Measurements from ENCODE around the gene PAX3. TPM values are rescaled to one million over a fixed set of nuclear protein-coding genes. Genes with fewer than 3 reads are reported as not detected.

Gene PAX3
- total RNA-seq, 3 donors from 2014 or later (not counting 1 experiment from before 2014, with no cell fraction given) = not detected

GRCh38 chr2:222272446-222273015 lies 26.3 kb downstream of the PAX3 start:
- intact Hi-C loops (cut with micrococcal nuclease) = no loop called here
- Histone ChIP-seq H3K27me3 (ENCODE audit: control insufficient read depth, insufficient read depth, low read length) (no peaks in the 10 kb centered on the region), H3K4me3 (ENCODE audit: low read length) (no peak overlapping the region), H3K4me1 (ENCODE audit: control insufficient read depth, insufficient read depth, low read length) (no peaks in the 10 kb centered on the region), H3K9me3 (ENCODE audit: control insufficient read depth, insufficient read depth, low read length) (no peaks in the 10 kb centered on the region), H3K27ac (ENCODE audit: low read length) (no peak overlapping the region), H3K36me3 (ENCODE audit: control insufficient read depth, insufficient read depth, low read length) (no peaks in the 10 kb centered on the region)
- WGBS (ENCODE audit: insufficient coverage) = 88% methylated on average over 2 of the region's 4 CpGs
- DNase-seq (no peak), ATAC-seq (no peak)
- Mint-ChIP-seq H3K9me3 (no peaks in the 10 kb centered on the region), H3K4me3 (no peak overlapping the region), H3K36me3 (no peaks in the 10 kb centered on the region), H3K4me1 (no peaks in the 10 kb centered on the region), H3K27ac (no peak overlapping the region), H3K27me3 (ENCODE audit: low read depth in 2 of 2) (peaks cover 0 to 7% of the 10 kb centered on the region in 2 donors)
- no peak for TF ChIP-seq CTCF (IDR thresholded peaks at IDR 0.05)

- no peak overlapping the region for H3K27ac Mint-ChIP-seq
- no peaks in the 10 kb centered on the region for H3K36me3 Mint-ChIP-seq
- H3K27me3 ChIP-seq (ENCODE audit: control insufficient read depth, insufficient read depth, low read length) = no peaks in the 10 kb centered on the region
- ATAC-seq (no peak), DNase-seq (no peak)
- H3K9me3 ChIP-seq (ENCODE audit: control insufficient read depth, insufficient read depth, low read length) = no peaks in the 10 kb centered on the region
- TF ChIP-seq CTCF (IDR thresholded peaks at IDR 0.05) = no peak
- no peaks in the 10 kb centered on the region for H3K4me1 ChIP-seq (ENCODE audit: control insufficient read depth, insufficient read depth, low read length)
- intact Hi-C loops (cut with micrococcal nuclease) = no loop called here
- WGBS (ENCODE audit: insufficient coverage) = 91% methylated on average over 4 of the region's 5 CpGs
- no peaks in the 10 kb centered on the region for H3K4me1 Mint-ChIP-seq
- H3K4me3 Mint-ChIP-seq = no peak overlapping the region
- no peaks in the 10 kb centered on the region for H3K9me3 Mint-ChIP-seq
- no peak overlapping the region for H3K4me3 ChIP-seq (ENCODE audit: low read length)
- H3K27me3 Mint-ChIP-seq (ENCODE audit: low read depth in 2 of 2) = peaks cover 0 to 7% of the 10 kb centered on the region in 2 donors
- H3K27ac ChIP-seq (ENCODE audit: low read length) = no peak overlapping the region
- no peaks in the 10 kb centered on the region for H3K36me3 ChIP-seq (ENCODE audit: control insufficient read depth, insufficient read depth, low read length)
Measured at GRCh38 chr2:222271854-222272253, 26.9 kb downstream of the PAX3 start.

GRCh38 chr2:222270396-222270795 lies 28.4 kb downstream of the PAX3 start:
- TF ChIP-seq CTCF (IDR thresholded peaks at IDR 0.05) = no peak
- Histone ChIP-seq H3K4me3 (ENCODE audit: low read length) (no peak overlapping the region), H3K9me3 (ENCODE audit: control insufficient read depth, insufficient read depth, low read length) (no peaks in the 10 kb centered on the region), H3K27me3 (ENCODE audit: control insufficient read depth, insufficient read depth, low read length) (no peaks in the 10 kb centered on the region), H3K4me1 (ENCODE audit: control insufficient read depth, insufficient read depth, low read length) (no peaks in the 10 kb centered on the region), H3K36me3 (ENCODE audit: control insufficient read depth, insufficient read depth, low read length) (no peaks in the 10 kb centered on the region), H3K27ac (ENCODE audit: low read length) (no peak overlapping the region)
- H3K9me3 Mint-ChIP-seq = no peaks in the 10 kb centered on the region
- intact Hi-C loops (cut with micrococcal nuclease) = no loop called here
- no peak overlapping the region for H3K27ac Mint-ChIP-seq
- WGBS (ENCODE audit: insufficient coverage) = 77% methylated on average over 3 of the region's 3 CpGs
- DNase-seq (no peak), ATAC-seq (no peak)
- H3K27me3 Mint-ChIP-seq (ENCODE audit: low read depth in 2 of 2) = peaks cover 0 to 7% of the 10 kb centered on the region in 2 donors
- no peaks in the 10 kb centered on the region for H3K4me1 Mint-ChIP-seq
- no peak overlapping the region for H3K4me3 Mint-ChIP-seq
- no peaks in the 10 kb centered on the region for H3K36me3 Mint-ChIP-seq

- H3K4me3 ChIP-seq (ENCODE audit: low read length) = no peak overlapping the region
- no peaks in the 10 kb centered on the region for H3K27me3 ChIP-seq (ENCODE audit: control insufficient read depth, insufficient read depth, low read length)
- H3K36me3 Mint-ChIP-seq = no peaks in the 10 kb centered on the region
- intact Hi-C loops (cut with micrococcal nuclease) = no loop called here
- no peaks in the 10 kb centered on the region for H3K9me3 ChIP-seq (ENCODE audit: control insufficient read depth, insufficient read depth, low read length)
- no peaks in the 10 kb centered on the region for H3K4me1 Mint-ChIP-seq
- DNase-seq (no peak), ATAC-seq (no peak)
- WGBS (ENCODE audit: insufficient coverage) = 60% methylated on average over 9 of the region's 9 CpGs
- no peak overlapping the region for H3K27ac ChIP-seq (ENCODE audit: low read length)
- no peaks in the 10 kb centered on the region for H3K4me1 ChIP-seq (ENCODE audit: control insufficient read depth, insufficient read depth, low read length)
- H3K9me3 Mint-ChIP-seq = peaks cover under 1 to 3% of the 10 kb centered on the region in 2 donors
- no peak for TF ChIP-seq CTCF (IDR thresholded peaks at IDR 0.05)
- no peak overlapping the region for H3K4me3 Mint-ChIP-seq
- no peak overlapping the region for H3K27ac Mint-ChIP-seq
- no peaks in the 10 kb centered on the region for H3K36me3 ChIP-seq (ENCODE audit: control insufficient read depth, insufficient read depth, low read length)
- H3K27me3 Mint-ChIP-seq (ENCODE audit: low read depth in 2 of 2) = peaks cover 0 to 7% of the 10 kb centered on the region in 2 donors
Measured at GRCh38 chr2:222269132-222269531, 29.7 kb downstream of the PAX3 start.
